ENCODE results near the gene NRXN3. TPM values are rescaled to one million over a fixed set of nuclear protein-coding genes. Genes with fewer than 3 reads are reported as not detected.

Gene NRXN3
- total RNA-seq, 4 donors from 2014 or later, result 0.04 to 0.16 TPM; not detected in 2

DNA sequence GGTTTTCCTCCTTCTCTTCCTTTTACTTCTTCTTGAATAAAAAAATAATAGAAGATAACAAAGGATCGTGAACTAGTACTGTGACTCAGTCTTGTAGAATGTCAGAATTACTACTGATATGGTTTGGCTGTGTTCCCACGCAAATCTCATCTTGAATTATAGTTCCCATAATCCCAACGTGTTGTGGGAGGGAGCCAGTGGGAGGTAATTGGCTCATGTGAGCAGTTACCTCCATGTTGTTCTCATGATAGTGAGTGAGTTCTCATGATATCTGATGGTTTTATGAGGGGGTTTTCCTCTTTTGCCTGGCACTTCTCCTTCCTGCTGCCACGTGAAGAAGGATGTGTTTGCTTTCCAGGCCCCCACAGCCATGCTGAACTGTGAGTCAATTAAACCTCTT, 1491.6 kb downstream of the NRXN3 start:
- TF ChIP-seq, protein P1, sequence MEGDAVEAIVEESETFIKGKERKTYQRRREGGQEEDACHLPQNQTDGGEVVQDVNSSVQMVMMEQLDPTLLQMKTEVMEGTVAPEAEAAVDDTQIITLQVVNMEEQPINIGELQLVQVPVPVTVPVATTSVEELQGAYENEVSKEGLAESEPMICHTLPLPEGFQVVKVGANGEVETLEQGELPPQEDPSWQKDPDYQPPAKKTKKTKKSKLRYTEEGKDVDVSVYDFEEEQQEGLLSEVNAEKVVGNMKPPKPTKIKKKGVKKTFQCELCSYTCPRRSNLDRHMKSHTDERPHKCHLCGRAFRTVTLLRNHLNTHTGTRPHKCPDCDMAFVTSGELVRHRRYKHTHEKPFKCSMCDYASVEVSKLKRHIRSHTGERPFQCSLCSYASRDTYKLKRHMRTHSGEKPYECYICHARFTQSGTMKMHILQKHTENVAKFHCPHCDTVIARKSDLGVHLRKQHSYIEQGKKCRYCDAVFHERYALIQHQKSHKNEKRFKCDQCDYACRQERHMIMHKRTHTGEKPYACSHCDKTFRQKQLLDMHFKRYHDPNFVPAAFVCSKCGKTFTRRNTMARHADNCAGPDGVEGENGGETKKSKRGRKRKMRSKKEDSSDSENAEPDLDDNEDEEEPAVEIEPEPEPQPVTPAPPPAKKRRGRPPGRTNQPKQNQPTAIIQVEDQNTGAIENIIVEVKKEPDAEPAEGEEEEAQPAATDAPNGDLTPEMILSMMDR (IDR thresholded peaks at IDR 0.05 in 4 of 5, conservative IDR thresholded peaks at IDR 0.05 in 1 of 5), result no peak
- no peak for TF ChIP-seq POLR2A (IDR thresholded peaks at IDR 0.05)
- H3K27me3 ChIP-seq, result no peaks in the 10 kb centered on the region
- DNase-seq (no peak), ATAC-seq (no peak)
- no peaks in the 10 kb centered on the region for H3K4me1 ChIP-seq
- in situ Hi-C loops (cut with MboI; ENCODE audit: low sequenced_read_pairs in 4 of 4), result no loop called here
- H3K4me3 ChIP-seq, result no peak overlapping the region
- H3K27ac ChIP-seq, result no peak overlapping the region
- no peaks in the 10 kb centered on the region for H3K9me3 ChIP-seq
- intact Hi-C loops (cut with DNase I; ENCODE audit: low total_unique reads), result no loop called here
- H3K36me3 ChIP-seq, result no peaks in the 10 kb centered on the region

DNA sequence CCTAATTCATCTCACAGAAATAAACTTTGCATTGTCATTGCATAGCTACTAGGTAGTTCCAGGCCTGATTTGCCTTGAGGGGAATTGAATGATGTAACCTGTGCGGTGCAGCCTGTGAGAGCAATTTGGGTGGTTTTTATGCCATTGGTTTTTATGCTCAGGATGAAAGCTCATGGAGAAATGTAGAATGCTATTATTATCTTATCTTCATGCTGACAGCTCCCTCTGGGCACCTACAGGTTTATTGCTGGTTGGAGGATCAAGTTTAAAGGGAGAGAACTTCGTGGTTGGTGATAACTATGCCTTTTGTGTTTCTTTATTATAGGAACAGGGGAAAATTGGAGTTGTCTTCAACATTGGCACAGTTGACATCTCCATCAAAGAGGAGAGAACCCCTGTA, 1493.3 kb downstream of the NRXN3 start:
- no peaks in the 10 kb centered on the region for H3K36me3 ChIP-seq
- H3K27me3 ChIP-seq, result no peaks in the 10 kb centered on the region
- ATAC-seq (no peak), DNase-seq (no peak)
- H3K4me1 ChIP-seq, result no peaks in the 10 kb centered on the region
- intact Hi-C loops (cut with DNase I; ENCODE audit: low total_unique reads), result no loop called here
- in situ Hi-C loops (cut with MboI; ENCODE audit: low sequenced_read_pairs in 4 of 4), result no loop called here
- no peak overlapping the region for H3K27ac ChIP-seq
- no peak for TF ChIP-seq POLR2A (IDR thresholded peaks at IDR 0.05)
- TF ChIP-seq, protein P1 (IDR thresholded peaks at IDR 0.05 in 4 of 5, conservative IDR thresholded peaks at IDR 0.05 in 1 of 5), result no peak
- H3K9me3 ChIP-seq, result no peaks in the 10 kb centered on the region
- H3K4me3 ChIP-seq, result no peak overlapping the region

DNA sequence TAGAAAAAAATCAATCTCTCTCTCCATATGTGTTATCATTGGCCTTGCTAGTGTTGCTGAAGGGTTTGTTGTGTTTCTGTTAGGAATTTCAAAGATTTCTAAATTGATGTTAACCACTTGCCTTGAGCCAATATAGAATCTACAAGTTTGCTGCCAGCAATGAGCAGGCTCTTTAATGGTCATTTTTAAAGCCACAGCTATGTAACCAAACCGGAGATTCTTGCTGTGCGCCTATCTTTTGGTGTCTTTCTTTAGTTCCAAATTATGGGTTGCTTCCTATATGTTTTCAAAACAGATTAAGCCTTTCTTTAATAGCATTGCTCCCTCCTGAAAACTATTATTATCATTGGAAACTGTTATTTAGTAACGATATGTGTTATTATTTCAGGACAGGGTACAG, 1495.4 kb downstream of the NRXN3 start:
- Histone ChIP-seq H3K9me3 (no peaks in the 10 kb centered on the region), H3K27me3 (no peaks in the 10 kb centered on the region), H3K4me1 (no peaks in the 10 kb centered on the region), H3K27ac (no peak overlapping the region), H3K4me3 (no peak overlapping the region), H3K36me3 (no peaks in the 10 kb centered on the region)
- ATAC-seq, result no peak
- DNase-seq, result no peak
- no peak for TF ChIP-seq POLR2A (IDR thresholded peaks at IDR 0.05)
- TF ChIP-seq, protein P1 (IDR thresholded peaks at IDR 0.05 in 4 of 5, conservative IDR thresholded peaks at IDR 0.05 in 1 of 5), result no peak
- in situ Hi-C loops (cut with MboI; ENCODE audit: low sequenced_read_pairs in 4 of 4), result no loop called here
- intact Hi-C loops (cut with DNase I; ENCODE audit: low total_unique reads), result no loop called here

GRCh38 chr14:79668951-79669350, 1498.8 kb downstream of the NRXN3 start:
- intact Hi-C loops (cut with DNase I; ENCODE audit: low total_unique reads), result no loop called here
- Histone ChIP-seq H3K4me3 (no peak overlapping the region), H3K27me3 (no peaks in the 10 kb centered on the region), H3K27ac (no peak overlapping the region), H3K4me1 (no peaks in the 10 kb centered on the region), H3K36me3 (no peaks in the 10 kb centered on the region), H3K9me3 (no peaks in the 10 kb centered on the region)
- DNase-seq (no peak), ATAC-seq (no peak)
- TF ChIP-seq, protein P1 (IDR thresholded peaks at IDR 0.05 in 4 of 5, conservative IDR thresholded peaks at IDR 0.05 in 1 of 5), result no peak
- no peak for TF ChIP-seq POLR2A (IDR thresholded peaks at IDR 0.05)
- in situ Hi-C loops (cut with MboI; ENCODE audit: low sequenced_read_pairs in 4 of 4), result no loop called here

DNA sequence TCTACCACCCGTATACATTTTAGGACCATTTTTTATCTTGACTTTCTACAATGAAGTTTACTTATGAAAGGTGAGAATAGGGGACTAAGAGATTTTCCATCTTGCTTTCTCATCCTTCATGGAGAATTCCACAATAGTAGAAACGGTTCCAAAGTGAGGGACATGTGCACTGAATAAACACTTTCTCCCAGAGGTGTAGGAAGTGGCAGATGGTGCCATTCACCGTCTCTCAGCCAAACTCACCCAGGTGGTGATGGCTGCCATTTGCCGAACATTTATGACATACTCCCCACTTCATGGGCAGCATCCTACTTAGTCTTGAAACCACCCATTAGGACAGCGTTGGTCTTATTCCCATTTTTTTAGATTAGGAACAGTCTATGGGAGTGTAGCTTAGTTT, 1500.6 kb downstream of the NRXN3 start:
- no peaks in the 10 kb centered on the region for H3K36me3 ChIP-seq
- ATAC-seq, result no peak
- TF ChIP-seq, protein P1 (IDR thresholded peaks at IDR 0.05 in 4 of 5, conservative IDR thresholded peaks at IDR 0.05 in 1 of 5), result no peak
- TF ChIP-seq POLR2A (IDR thresholded peaks at IDR 0.05), result no peak
- in situ Hi-C loops (cut with MboI; ENCODE audit: low sequenced_read_pairs in 4 of 4) (no loop called here), intact Hi-C loops (cut with DNase I; ENCODE audit: low total_unique reads) (no loop called here)
- no peaks in the 10 kb centered on the region for H3K4me1 ChIP-seq
- H3K4me3 ChIP-seq, result no peak overlapping the region
- no peaks in the 10 kb centered on the region for H3K27me3 ChIP-seq
- no peak overlapping the region for H3K27ac ChIP-seq
- DNase-seq, result no peak
- H3K9me3 ChIP-seq, result no peaks in the 10 kb centered on the region
